Measurements from ENCODE around the gene ENOX2.

DNA sequence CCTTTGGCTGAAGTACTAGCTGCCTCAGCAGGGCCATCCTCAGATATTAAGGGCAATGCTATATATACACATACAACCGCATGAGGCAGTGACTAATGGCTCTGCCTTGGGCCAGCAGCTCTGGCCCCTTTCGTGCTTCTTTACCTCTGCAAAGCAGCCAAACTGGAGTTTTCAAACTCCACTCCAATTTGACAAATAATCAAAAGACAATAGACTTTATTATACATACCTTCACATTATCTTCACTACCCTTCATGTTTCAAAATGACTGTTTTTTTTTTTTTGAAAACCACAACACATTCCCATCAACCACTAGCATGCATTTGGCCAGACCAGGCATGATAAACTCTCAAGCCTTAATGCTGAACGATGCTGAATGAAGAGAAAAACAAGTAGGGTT, 187.7 kb downstream of the ENOX2 start:
- TF ChIP-seq, protein P1, sequence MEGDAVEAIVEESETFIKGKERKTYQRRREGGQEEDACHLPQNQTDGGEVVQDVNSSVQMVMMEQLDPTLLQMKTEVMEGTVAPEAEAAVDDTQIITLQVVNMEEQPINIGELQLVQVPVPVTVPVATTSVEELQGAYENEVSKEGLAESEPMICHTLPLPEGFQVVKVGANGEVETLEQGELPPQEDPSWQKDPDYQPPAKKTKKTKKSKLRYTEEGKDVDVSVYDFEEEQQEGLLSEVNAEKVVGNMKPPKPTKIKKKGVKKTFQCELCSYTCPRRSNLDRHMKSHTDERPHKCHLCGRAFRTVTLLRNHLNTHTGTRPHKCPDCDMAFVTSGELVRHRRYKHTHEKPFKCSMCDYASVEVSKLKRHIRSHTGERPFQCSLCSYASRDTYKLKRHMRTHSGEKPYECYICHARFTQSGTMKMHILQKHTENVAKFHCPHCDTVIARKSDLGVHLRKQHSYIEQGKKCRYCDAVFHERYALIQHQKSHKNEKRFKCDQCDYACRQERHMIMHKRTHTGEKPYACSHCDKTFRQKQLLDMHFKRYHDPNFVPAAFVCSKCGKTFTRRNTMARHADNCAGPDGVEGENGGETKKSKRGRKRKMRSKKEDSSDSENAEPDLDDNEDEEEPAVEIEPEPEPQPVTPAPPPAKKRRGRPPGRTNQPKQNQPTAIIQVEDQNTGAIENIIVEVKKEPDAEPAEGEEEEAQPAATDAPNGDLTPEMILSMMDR (conservative IDR thresholded peaks at IDR 0.05) = no peak
- no peak for TF ChIP-seq EZH2 (IDR thresholded peaks at IDR 0.05; ENCODE audit: low read depth)

Measured in PC-9 (cell line).